ENCODE data around the gene SERP2.

SERP2 gene

GRCh38 chr13:44437356-44438233 is 64.0 kb downstream of the SERP2 start:
- H3K9me3 ChIP-seq (ENCODE audit: insufficient read depth, low read length), result no peaks in the 10 kb centered on the region
- H3K27me3 ChIP-seq (ENCODE audit: low read length), result no peaks in the 10 kb centered on the region
- H3K79me2 ChIP-seq (ENCODE audit: insufficient read depth, low read length), result no peaks in the 10 kb centered on the region
- peak; percentile 25 for TF ChIP-seq CTCF (IDR thresholded peaks at IDR 0.05; ENCODE audit: insufficient read depth, low read length, poor library complexity, severe bottlenecking)
- no peak for TF ChIP-seq EZH2phosphoT487 (conservative IDR thresholded peaks at IDR 0.05; ENCODE audit: low read length)
- H3K36me3 ChIP-seq (ENCODE audit: low read length), result no peaks in the 10 kb centered on the region
- no peaks in the 10 kb centered on the region for H3K9me2 ChIP-seq (replicated peaks; ENCODE audit: insufficient read depth, low read length)
- H2AFZ ChIP-seq (ENCODE audit: low read depth, low read length, severe bottlenecking), result peak overlapping the region; percentile 60
- peak overlapping the region; percentile 83 for H3K4me2 ChIP-seq (ENCODE audit: low read depth, low read length, poor library complexity, severe bottlenecking)
- H4K20me1 ChIP-seq (ENCODE audit: low read depth, low read length), result no peaks in the 10 kb centered on the region
- peak overlapping the region; percentile 55 for H3K27ac ChIP-seq (ENCODE audit: low read depth, low read length)
- H3F3A ChIP-seq (ENCODE audit: insufficient read depth), result peaks cover 21% of the 10 kb centered on the region
- H3K9ac ChIP-seq (ENCODE audit: low read length), result peak overlapping the region; percentile 67
- H3K4me3 ChIP-seq (ENCODE audit: insufficient read depth, low read length, poor library complexity, severe bottlenecking), result peak overlapping the region; percentile 65

GRCh38 chr13:44438234-44438579 is 64.6 kb downstream of the SERP2 start:
- H3K27ac ChIP-seq (ENCODE audit: low read depth, low read length), result no peak overlapping the region
- H3K4me3 ChIP-seq (ENCODE audit: insufficient read depth, low read length, poor library complexity, severe bottlenecking), result no peak overlapping the region
- no peaks in the 10 kb centered on the region for H3K9me3 ChIP-seq (ENCODE audit: insufficient read depth, low read length)
- no peak overlapping the region for H3K4me2 ChIP-seq (ENCODE audit: low read depth, low read length, poor library complexity, severe bottlenecking)
- H3F3A ChIP-seq (ENCODE audit: insufficient read depth), result peaks cover 21% of the 10 kb centered on the region
- H3K27me3 ChIP-seq (ENCODE audit: low read length), result no peaks in the 10 kb centered on the region
- H3K79me2 ChIP-seq (ENCODE audit: insufficient read depth, low read length), result no peaks in the 10 kb centered on the region
- no peaks in the 10 kb centered on the region for H4K20me1 ChIP-seq (ENCODE audit: low read depth, low read length)
- no peak for TF ChIP-seq EZH2phosphoT487 (conservative IDR thresholded peaks at IDR 0.05; ENCODE audit: low read length)
- TF ChIP-seq CTCF (IDR thresholded peaks at IDR 0.05; ENCODE audit: insufficient read depth, low read length, poor library complexity, severe bottlenecking), result no peak
- H3K9me2 ChIP-seq (replicated peaks; ENCODE audit: insufficient read depth, low read length), result no peaks in the 10 kb centered on the region
- no peaks in the 10 kb centered on the region for H3K36me3 ChIP-seq (ENCODE audit: low read length)
- H2AFZ ChIP-seq (ENCODE audit: low read depth, low read length, severe bottlenecking), result no peak overlapping the region
- H3K9ac ChIP-seq (ENCODE audit: low read length), result no peak overlapping the region

GRCh38 chr13:44439452-44440024 is 65.9 kb downstream of the SERP2 start:
- no peaks in the 10 kb centered on the region for H3K27me3 ChIP-seq (ENCODE audit: low read length)
- no peak overlapping the region for H3K27ac ChIP-seq (ENCODE audit: low read depth, low read length)
- H2AFZ ChIP-seq (ENCODE audit: low read depth, low read length, severe bottlenecking), result no peak overlapping the region
- H3K9me3 ChIP-seq (ENCODE audit: insufficient read depth, low read length), result no peaks in the 10 kb centered on the region
- H3K4me2 ChIP-seq (ENCODE audit: low read depth, low read length, poor library complexity, severe bottlenecking), result no peak overlapping the region
- H4K20me1 ChIP-seq (ENCODE audit: low read depth, low read length), result no peaks in the 10 kb centered on the region
- H3K79me2 ChIP-seq (ENCODE audit: insufficient read depth, low read length), result no peaks in the 10 kb centered on the region
- peaks cover 13% of the 10 kb centered on the region for H3F3A ChIP-seq (ENCODE audit: insufficient read depth)
- H3K4me3 ChIP-seq (ENCODE audit: insufficient read depth, low read length, poor library complexity, severe bottlenecking), result no peak overlapping the region
- no peaks in the 10 kb centered on the region for H3K9me2 ChIP-seq (replicated peaks; ENCODE audit: insufficient read depth, low read length)
- no peaks in the 10 kb centered on the region for H3K36me3 ChIP-seq (ENCODE audit: low read length)
- no peak overlapping the region for H3K9ac ChIP-seq (ENCODE audit: low read length)
- TF ChIP-seq CTCF (IDR thresholded peaks at IDR 0.05; ENCODE audit: insufficient read depth, low read length, poor library complexity, severe bottlenecking), result no peak
- no peak for TF ChIP-seq EZH2phosphoT487 (conservative IDR thresholded peaks at IDR 0.05; ENCODE audit: low read length)
